GM12878 (cell line): ENCODE data around the gene OAF. TPM values are rescaled to one million over a fixed set of nuclear protein-coding genes. Genes with fewer than 3 reads are reported as not detected.

Experiments
- ATAC-seq: fragments of 200-7000 bp; cut with Tn5 transposase; 3 replicates; pipeline ENCODE4 v1.9.1; 2020; ENCODE audit warnings: mild to moderate bottlenecking, moderate library complexity
- BruUV-seq: library from RNA; stranded (reverse); fragments of 400-500 nt; replicated peaks from 2 replicates; lab custom pipeline; 2021; lab: Mats Ljungman, UMichigan
- CTCF ChIA-PET: fragments of 300-600 bp; sonication (Branson Sonifier 250); formaldehyde crosslinking; extraction: SDS; loops from one replicate; lab custom pipeline; 2021; ENCODE audit warnings: inconsistent platforms; lab: Yijun Ruan, JAX
- POLR2A ChIA-PET: fragments of 350-600 bp; formaldehyde crosslinking; extraction: SDS; loops from one replicate; lab custom pipeline; 2021; ENCODE audit warnings: inconsistent platforms; lab: Charles Lee
- RAD21 ChIA-PET: fragments of 300-600 bp; sonication (Branson Sonifier 250); formaldehyde crosslinking; loops from one replicate; lab custom pipeline; 2023; ENCODE audit warnings: antibody characterized with exemption; ENCODE audit not compliant: unreplicated experiment; lab: Charles Lee
- SMC1A ChIA-PET: fragments of 300-600 bp; sonication (Branson Sonifier 250); formaldehyde crosslinking; loops from one replicate; lab custom pipeline; 2023; ENCODE audit not compliant: unreplicated experiment, uncharacterized antibody; lab: Charles Lee
- DNase-seq: peaks from one replicate; pipeline ENCODE4 v3.0.0-alpha.2; 2011; ENCODE audit warnings: low read depth, low spot score
- FAIRE-seq: peaks from 3 replicates; lab custom pipeline; 2011; peaks lifted over from hg19 to GRCh38; lab: Jason Lieb, UNC
- H2AFZ ChIP-seq: 2 replicates; pipeline ENCODE4 v1.6.0; 2011; ENCODE audit warnings: low read depth, low read length, control low read depth; ENCODE audit not compliant: control insufficient read depth
- H3K27ac ChIP-seq: 2 replicates; pipeline ENCODE4 v1.5.1; 2011; ENCODE audit warnings: control low read depth; ENCODE audit not compliant: control insufficient read depth, insufficient read depth
- H3K27me3 ChIP-seq, 2 experiments: replicated peaks in 1 of 2; 2 replicates each; pipeline versions ENCODE4 v1.6.0 to v1.6.1; 2011; ENCODE audit warnings: low read length in 1 of 2; ENCODE audit not compliant: control insufficient read depth in 2 of 2, insufficient read depth in 2 of 2
- H3K36me3 ChIP-seq, 2 experiments: 2 replicates each; pipeline ENCODE4 v1.5.1; 2011; ENCODE audit warnings: low read length in 1 of 2; ENCODE audit not compliant: control insufficient read depth in 2 of 2, insufficient read depth in 2 of 2
- H3K4me1 ChIP-seq: 2 replicates; pipeline ENCODE4 v1.6.1; 2011; ENCODE audit warnings: mild to moderate bottlenecking, low read length, moderate library complexity, mixed read lengths; ENCODE audit not compliant: control insufficient read depth, insufficient read depth
- H3K4me2 ChIP-seq: 2 replicates; pipeline ENCODE4 v1.6.0; 2011; ENCODE audit warnings: control low read depth; ENCODE audit not compliant: control insufficient read depth, insufficient read depth
- H3K4me3 ChIP-seq: fragments of 200-600 bp; sonication (generic); 2 replicates; pipeline ENCODE4 v1.5.1; 2016
- H3K79me2 ChIP-seq: 2 replicates; pipeline ENCODE4 v1.6.0; 2011; ENCODE audit warnings: low read length; ENCODE audit not compliant: control insufficient read depth, insufficient read depth
- H3K9ac ChIP-seq: 2 replicates; pipeline ENCODE4 v1.8.0; 2011; ENCODE audit warnings: low read length, control low read depth, mixed read lengths; ENCODE audit not compliant: control insufficient read depth, insufficient read depth
- H3K9me3 ChIP-seq: replicated peaks from 3 replicates; pipeline ENCODE4 v1.5.1; 2011; ENCODE audit warnings: mild to moderate bottlenecking, low read length; ENCODE audit not compliant: control insufficient read depth, insufficient read depth
- H4K20me1 ChIP-seq: 2 replicates; pipeline ENCODE4 v1.6.0; 2011; ENCODE audit not compliant: control insufficient read depth, insufficient read depth
- ASH2L ChIP-seq: fragments of 300-600, 200-600 bp; sonication (generic); IDR thresholded peaks from 2 replicates; pipeline ENCODE4 v1.6.1; 2017; ENCODE audit warnings: low read depth, mild to moderate bottlenecking, borderline replicate concordance
- ATF7 ChIP-seq: fragments of 450-650 bp; IDR thresholded peaks from 2 replicates; pipeline ENCODE4 v1.6.1; 2016; ENCODE audit warnings: low read depth, mild to moderate bottlenecking
- BACH1 ChIP-seq: fragments of 450-650 bp; IDR thresholded peaks from 2 replicates; pipeline ENCODE4 v1.6.1; 2017; ENCODE audit warnings: mild to moderate bottlenecking, borderline replicate concordance
- BMI1 ChIP-seq: fragments of 450-650 bp; IDR thresholded peaks from 2 replicates; pipeline ENCODE4 v1.6.1; 2016; ENCODE audit warnings: mild to moderate bottlenecking, moderate library complexity, borderline replicate concordance
- CHD4 ChIP-seq: fragments of 200-600 bp; sonication (generic); IDR thresholded peaks from 2 replicates; pipeline ENCODE4 v1.6.1; 2016; ENCODE audit warnings: mild to moderate bottlenecking
- HCFC1 ChIP-seq: fragments of 150-350 bp; IDR thresholded peaks from 2 replicates; pipeline ENCODE4 v1.6.1; 2014; ENCODE audit warnings: low read length
- JUND ChIP-seq: IDR thresholded peaks from 2 replicates; pipeline ENCODE4 v1.6.1; 2012; ENCODE audit warnings: low read depth, mild to moderate bottlenecking, low read length, improper control_type of control experiment, moderate library complexity
- KLF5 ChIP-seq: fragments of 450-650 bp; IDR thresholded peaks from 2 replicates; pipeline ENCODE4 v1.6.1; 2014; ENCODE audit warnings: mild to moderate bottlenecking; ENCODE audit not compliant: partially characterized antibody
- LARP7 ChIP-seq: fragments of 450-650 bp; IDR thresholded peaks from 2 replicates; pipeline ENCODE4 v1.6.1; 2017; ENCODE audit warnings: mild to moderate bottlenecking
- RELA ChIP-seq: fragments of 450-650 bp; IDR thresholded peaks from 2 replicates; pipeline ENCODE4 v1.8.0; 2014; ENCODE audit warnings: borderline replicate concordance; ENCODE audit not compliant: partially characterized antibody
- SIX5 ChIP-seq: IDR thresholded peaks from 2 replicates; pipeline ENCODE4 v1.6.1; 2011; ENCODE audit warnings: mild to moderate bottlenecking, low read depth, low read length, moderate library complexity; ENCODE audit not compliant: severe bottlenecking
- SREBF2 ChIP-seq: IDR thresholded peaks from 2 replicates; pipeline ENCODE4 v1.6.1; 2012; ENCODE audit warnings: mild to moderate bottlenecking, low read length
- WGBS: methylation state at CpG from one replicate; pipeline ENCODE4 v1.1.6; 2016; ENCODE audit warnings: low lambda C conversion rate; ENCODE audit not compliant: insufficient replicate concordance, insufficient coverage; ENCODE audit errors: missing lambda C conversion rate; 5-methylcytosine and 5-hydroxymethylcytosine counted together
- in situ Hi-C: fragments of 300-500 bp; cut with MboI; formaldehyde crosslinking; loops from 9 replicates; pipeline ENCODE4 v1.14.3; 2018; ENCODE audit warnings: mixed read lengths
- intact Hi-C: fragments of 100-400 bp; cut with micrococcal nuclease; formaldehyde crosslinking; loops from one replicate; pipeline ENCODE4 v1.14.2; 2022; ENCODE audit not compliant: unreplicated experiment
- polyA plus RNA-seq, 11 experiments: library from polyadenylated mRNA; depleted of rRNA in 4 of 11; unstranded in 6 of 11; stranded (reverse) in 5 of 11; fragments of >200 nt; fragmentation: Nextera tagmentation in 4 of 11; fragmentation: Illumina TruSeq in 1 of 11; extraction: Ambion mirVana in 4 of 11; extraction: Trizol in 1 of 11; gene quantifications; 1 replicate in 1 of 11; 2 replicates in 10 of 11; pipeline versions ENCODE4 v1.2.1 to v1.2.3, GENCODE V29; 2011 to 2016; ENCODE audit warnings: inconsistent platforms in 2 of 11, missing spikeins in 2 of 11, low read depth in 1 of 11
- total RNA-seq, 4 experiments: library from RNA; depleted of rRNA in 3 of 4; stranded (reverse); fragments of >200 nt in 3 of 4; fragmentation: Illumina TruSeq in 1 of 4; extraction: Trizol in 1 of 4; gene quantifications; 2 replicates each; pipeline versions ENCODE4 v1.2.1 to v1.2.3, GENCODE V29; 2013 to 2021
- TF ChIP-seq, protein P1 (sequence below): IDR thresholded peaks from 2 replicates; pipeline ENCODE4 v1.6.1; 2012; ENCODE audit warnings: low read length, inconsistent platforms
- TF ChIP-seq, protein P2 (sequence below): IDR thresholded peaks from 2 replicates; pipeline ENCODE4 v1.6.1; 2011; ENCODE audit warnings: low read depth, mild to moderate bottlenecking, low read length, moderate library complexity, borderline replicate concordance; ENCODE audit errors: extremely low read depth

Gene OAF
- total and polyA plus RNA-seq, 10 of the 15 experiments (the other 5 are each of a cell fraction or from before 2014, with no cell fraction given) = 0.10 to 4.7 (median 1.1) TPM

DNA sequence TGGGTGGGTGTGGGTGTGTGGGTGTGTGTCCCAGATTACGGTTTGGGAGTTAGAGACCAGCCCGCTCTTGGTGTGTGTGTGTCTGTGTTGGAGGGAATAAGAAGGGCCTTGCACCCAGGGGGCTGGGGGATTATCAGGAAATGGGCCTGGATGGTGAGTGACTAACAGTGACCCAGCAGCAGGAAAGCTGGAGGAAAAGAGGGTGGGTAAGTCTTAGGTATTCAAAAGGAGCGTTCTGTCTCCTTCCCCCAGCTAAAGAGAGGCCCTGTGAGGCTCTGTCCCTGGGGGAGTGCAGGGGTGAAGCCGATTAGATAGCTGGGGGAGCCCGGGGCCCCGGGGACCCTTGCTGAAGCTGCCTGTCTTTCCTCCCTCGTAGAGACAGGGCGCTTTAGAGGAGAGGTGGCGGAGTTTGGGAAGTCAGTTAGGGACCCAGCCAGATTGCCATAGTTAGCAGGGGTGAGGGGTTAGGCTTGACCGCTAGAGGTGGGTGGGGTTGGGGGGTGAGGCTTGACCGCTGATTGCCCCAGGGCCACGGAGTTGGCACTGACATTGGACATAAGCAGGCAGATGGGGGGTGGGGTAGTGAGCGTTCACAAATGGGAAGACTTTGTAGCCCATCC, 1.5 kb downstream of the OAF start:
- TSS peak; percentile 43 for BruUV-seq
- peaks cover 11% of the 10 kb centered on the region for H3K4me1 ChIP-seq
- no peak overlapping the region for H2AFZ ChIP-seq
- no peak overlapping the region for H3K9ac ChIP-seq
- ChIA-PET POLR2A (no interaction called here), RAD21 (no interaction called here), CTCF (interaction anchor here (0.5 to 2.8 kb wide), 4 partner anchors 37 to 431 kb away, joined by 3 to 8 read pairs (median 4); no protein-coding TSS in a partner anchor), SMC1A (interaction anchor here (0.9 kb wide), 2 partner anchors 87 to 90 kb away, joined by 3 read pairs; no protein-coding TSS in a partner anchor)
- ATAC-seq (no peak), DNase-seq (no peak), FAIRE-seq (no peak)
- H3K27ac ChIP-seq = no peak overlapping the region
- H3K79me2 ChIP-seq = no peaks in the 10 kb centered on the region
- H3K4me3 ChIP-seq = no peak overlapping the region
- H3K9me3 ChIP-seq = no peaks in the 10 kb centered on the region
- peaks cover 0 to 1% of the 10 kb centered on the region in 2 experiments; a peak in 1 of 4 replicates for H3K27me3 ChIP-seq
- no peak overlapping the region for H3K4me2 ChIP-seq
- in situ Hi-C loops (no loop called here), intact Hi-C loops (loop anchor here (5.0 kb wide), 1 partner anchor 35 kb away; no protein-coding TSS in a partner anchor)
- 47% methylated on average over 13 of the region's 13 CpGs for WGBS
- no peak for TF ChIP-seq HCFC1
- no peak for TF ChIP-seq ASH2L
- TF ChIP-seq JUND = no peak
- no peak for TF ChIP-seq CHD4
- TF ChIP-seq ATF7 = no peak
- TF ChIP-seq LARP7 = no peak
- TF ChIP-seq SIX5 = no peak
- TF ChIP-seq BACH1 = no peak
- TF ChIP-seq SREBF2 = no peak
- TF ChIP-seq, protein P1, sequence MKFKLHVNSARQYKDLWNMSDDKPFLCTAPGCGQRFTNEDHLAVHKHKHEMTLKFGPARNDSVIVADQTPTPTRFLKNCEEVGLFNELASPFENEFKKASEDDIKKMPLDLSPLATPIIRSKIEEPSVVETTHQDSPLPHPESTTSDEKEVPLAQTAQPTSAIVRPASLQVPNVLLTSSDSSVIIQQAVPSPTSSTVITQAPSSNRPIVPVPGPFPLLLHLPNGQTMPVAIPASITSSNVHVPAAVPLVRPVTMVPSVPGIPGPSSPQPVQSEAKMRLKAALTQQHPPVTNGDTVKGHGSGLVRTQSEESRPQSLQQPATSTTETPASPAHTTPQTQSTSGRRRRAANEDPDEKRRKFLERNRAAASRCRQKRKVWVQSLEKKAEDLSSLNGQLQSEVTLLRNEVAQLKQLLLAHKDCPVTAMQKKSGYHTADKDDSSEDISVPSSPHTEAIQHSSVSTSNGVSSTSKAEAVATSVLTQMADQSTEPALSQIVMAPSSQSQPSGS = no peak
- TF ChIP-seq RELA = no peak
- TF ChIP-seq, protein P2, sequence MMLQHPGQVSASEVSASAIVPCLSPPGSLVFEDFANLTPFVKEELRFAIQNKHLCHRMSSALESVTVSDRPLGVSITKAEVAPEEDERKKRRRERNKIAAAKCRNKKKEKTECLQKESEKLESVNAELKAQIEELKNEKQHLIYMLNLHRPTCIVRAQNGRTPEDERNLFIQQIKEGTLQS = no peak
- TF ChIP-seq KLF5 = no peak
- no peak for TF ChIP-seq BMI1
- H4K20me1 ChIP-seq = no peaks in the 10 kb centered on the region
- no peaks in the 10 kb centered on the region for H3K36me3 ChIP-seq
